HG03108 (cell line): Measurements from ENCODE around the gene CD200.
A peak's percentile ranks its signal among the peaks of the same experiment; 100 is the strongest.

Source experiments
- ATAC-seq: cut with Tn5 transposase; IDR thresholded peaks from one replicate; pipeline ENCODE4 v1.9.1; 2021; ENCODE audit warnings: moderate library complexity; ENCODE audit not compliant: unreplicated experiment

Gene CD200

DNA sequence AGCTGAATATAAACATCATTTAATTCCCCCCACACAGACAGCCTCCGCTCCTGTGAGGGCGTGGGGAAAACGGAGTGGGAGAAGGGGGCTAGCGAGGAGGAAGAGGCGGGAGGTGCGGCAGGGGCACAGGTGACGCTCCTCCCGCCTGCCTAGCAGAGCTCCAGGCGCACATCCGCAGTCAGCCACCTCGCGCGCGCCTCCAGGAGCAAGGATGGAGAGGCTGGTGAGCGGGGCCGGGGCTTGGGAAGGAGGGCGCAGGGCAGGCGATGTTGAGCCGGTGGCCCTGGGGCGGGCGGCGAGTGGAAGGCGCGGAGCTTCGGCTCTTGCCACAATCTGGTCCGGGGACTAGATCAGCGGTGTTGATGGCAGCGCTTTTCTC is at the start of gene CD200:
Gene CD200, plus strand, starts transcription at position 155 of the 379 bp plus-strand sequence. Its CDS starts 57 bp downstream, at position 212.
- ATAC-seq, result no peak

DNA sequence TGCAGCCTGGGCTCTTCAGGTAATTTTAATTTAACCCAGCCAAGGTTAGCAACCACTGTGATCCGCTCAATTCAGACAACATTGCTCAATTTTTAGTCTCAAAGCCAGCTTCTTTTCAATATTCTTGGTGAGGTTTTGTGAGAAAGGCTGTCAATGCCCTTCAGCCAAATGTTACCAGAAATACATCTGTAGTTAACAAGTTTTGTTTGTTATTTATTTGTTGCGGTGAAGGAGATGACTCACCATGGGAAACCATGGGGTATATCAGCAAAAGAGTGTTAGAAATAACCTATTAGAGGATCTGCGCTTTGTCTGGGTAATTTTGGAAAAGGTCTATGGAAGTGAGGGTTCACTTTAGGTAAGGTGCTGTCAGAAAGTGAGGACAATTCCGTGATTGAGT is 43.9 kb upstream of the CD200 start:
- no peak for ATAC-seq

- peak; percentile 48 for ATAC-seq
These were observed 39.3 kb upstream of the CD200 start, which contains the start of gene SLC9C1 for GRCh38 chr3:112293368-112294321. Gene SLC9C1, minus strand, starts transcription at chr3:112294216. Its CDS starts 7,425 bp downstream, at chr3:112286791.

DNA sequence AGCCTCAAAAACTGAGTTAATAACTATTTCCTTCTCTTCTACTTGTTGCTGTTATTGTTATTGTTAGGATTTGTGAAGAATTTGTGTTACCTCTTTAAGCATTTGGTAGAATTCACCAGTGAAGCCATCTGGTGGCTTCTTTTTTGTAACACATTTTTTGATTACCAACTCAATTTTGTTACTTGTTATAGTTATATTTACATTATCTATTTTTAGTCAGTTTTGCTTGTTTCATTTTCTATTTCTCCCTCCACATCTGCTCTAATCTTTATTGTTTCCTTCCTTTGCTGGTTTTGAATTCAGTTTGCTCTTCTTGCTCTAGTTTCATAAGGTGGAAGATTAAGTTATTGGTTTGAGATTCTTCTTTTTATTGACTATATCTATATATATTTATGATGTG is 35.2 kb upstream of the CD200 start:
- no peak for ATAC-seq

GRCh38 chr3:112298781-112299180 is 34.2 kb upstream of the CD200 start:
- ATAC-seq, result no peak

GRCh38 chr3:112302150-112302830 is 30.7 kb upstream of the CD200 start:
- no peak for ATAC-seq

DNA sequence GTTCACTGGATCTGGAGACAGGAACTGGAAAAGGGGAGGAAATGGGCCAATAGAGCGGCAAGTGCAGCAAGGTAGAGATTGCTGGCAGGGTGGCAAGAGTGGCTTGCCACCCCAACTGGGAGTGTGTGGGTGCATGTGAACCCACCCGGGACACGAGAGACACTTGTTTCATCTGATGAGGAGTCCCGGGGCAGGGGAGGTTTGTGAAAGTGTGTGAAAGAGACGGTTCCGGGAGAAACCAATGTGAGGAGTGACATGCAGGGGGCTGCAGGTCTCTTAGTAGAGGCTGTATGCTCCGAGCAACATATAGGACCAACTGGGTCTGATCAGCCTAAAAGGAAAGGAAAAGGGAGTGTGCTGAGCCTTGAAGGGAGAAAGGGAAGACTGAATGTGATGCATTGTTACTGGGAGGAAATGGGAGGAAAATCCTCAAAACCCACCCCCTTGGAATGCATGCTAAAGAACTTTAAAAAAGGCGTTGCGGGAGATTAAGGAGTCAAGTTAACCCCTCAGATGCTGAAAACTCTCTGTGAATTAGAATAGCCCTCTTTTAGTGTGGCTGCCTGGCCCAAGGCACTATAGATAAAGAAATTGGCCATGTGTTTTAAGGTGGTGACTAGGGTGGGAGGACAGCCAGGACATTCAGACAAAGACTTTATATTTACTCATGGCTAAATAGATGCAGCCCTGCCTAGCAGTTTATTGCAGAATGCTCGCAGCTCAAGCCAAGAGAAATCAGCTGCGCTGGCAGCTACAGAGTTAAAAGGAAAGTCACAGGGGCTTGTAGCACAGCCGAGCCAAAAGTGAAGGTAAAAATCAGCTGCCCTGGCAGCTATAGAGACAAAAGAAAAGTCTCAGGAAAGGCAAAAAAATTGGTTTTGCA is 29.8 kb upstream of the CD200 start:
- peak; percentile 53 for ATAC-seq

DNA sequence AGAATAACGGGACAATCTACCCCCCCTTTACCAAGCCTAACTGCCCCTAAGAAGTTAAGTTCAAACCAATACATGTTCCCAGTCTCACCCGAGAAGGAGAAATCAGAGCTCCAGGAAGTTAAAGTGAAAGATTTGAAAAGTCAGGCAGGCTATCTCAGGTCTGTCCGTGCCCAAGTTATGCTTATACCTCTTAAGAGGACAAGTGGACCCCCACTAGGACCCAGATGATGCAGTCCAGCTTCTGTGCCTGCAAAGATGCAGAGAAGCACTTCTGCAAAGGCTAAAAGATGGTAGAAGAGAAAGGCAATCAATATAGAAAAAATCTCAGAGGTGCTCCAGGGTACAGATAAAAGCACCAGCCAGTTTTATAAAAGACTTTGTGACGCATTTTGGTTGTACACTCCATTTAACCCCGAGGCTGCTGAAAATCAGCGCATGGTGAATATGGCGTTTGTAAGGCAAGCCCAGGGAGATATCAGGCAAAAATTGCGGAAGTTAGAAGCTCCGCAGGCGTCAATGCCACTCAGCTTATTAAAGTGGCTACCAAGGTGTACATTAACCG is 29.1 kb upstream of the CD200 start:
- ATAC-seq, result peak; percentile 39

- ATAC-seq, result no peak
These were observed 28.3 kb upstream of the CD200 start for GRCh38 chr3:112304611-112305010.

DNA sequence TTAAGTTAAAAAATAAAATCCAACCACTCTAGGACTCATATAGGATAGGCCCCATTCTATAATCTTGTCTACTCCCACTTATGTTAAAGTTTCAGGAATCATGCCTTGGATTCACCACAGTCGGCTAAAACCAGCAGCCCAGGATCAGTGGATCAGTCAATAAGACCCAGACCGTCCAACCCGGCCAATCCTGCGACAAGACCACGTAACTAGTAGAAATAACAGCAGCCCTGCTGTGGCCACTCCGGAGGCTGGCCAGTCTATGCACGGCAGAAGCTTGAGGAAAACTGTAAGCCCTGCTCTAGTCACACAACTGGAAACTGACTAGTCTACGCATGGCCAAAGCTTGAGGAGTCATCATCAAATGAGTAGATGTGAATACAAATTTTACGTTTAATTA is 26.1 kb upstream of the CD200 start:
- ATAC-seq, result no peak

- no peak for ATAC-seq
These were observed 25.4 kb upstream of the CD200 start for GRCh38 chr3:112307557-112307956.

DNA sequence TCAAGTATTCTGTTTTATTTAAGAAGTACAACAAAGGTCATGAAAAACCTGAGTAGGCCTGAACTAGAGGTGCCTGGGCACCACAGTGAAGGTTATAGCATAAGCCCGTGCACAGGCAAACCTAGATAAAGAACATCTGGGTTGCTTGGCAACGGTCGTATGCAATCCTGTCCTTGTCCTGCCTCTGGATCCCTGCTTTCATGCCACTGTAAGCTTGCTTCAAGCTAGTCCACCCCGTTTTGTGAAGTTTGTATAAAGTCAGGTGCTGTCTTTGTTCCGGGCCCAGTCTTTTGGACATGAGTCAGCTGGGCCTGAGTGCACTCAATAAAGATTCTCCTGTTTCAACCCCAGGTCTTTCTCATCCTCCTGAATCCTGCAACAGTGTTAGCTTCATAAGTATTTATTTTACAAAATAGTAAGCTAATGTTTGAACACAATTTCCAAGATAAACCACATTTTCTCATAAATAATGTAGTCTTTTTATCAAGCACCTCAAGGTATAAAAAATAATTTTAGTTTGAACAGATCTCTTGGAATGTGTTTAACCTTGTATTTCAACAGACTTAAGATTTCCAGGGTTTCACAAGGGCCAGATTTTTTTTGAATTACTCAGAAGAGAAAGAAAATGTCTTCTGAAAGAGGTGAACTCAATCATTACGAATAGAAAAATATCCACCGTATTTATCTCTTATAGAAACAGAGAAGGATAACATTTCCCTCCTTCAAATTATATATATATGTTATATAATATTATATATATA is 24.6 kb upstream of the CD200 start:
- ATAC-seq, result no peak

DNA sequence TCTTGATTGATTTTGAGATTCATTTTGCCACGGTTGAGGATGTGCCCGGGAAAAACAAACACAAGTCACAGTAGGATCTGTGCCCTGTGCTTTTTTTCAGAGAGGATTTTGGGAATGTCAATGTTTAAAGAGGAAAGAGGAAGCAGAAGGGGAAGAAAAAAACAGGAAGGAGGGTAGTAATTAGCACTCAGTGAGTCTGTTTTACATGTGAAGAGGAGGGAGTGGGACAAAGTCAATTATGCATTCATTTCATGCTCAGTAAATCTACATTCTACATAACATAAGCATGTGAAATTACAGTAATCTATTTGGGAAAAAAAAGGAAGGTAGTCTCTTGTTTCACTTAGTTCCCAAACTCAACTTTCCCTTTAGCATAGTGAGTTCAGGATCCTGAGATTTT is 18.3 kb upstream of the CD200 start:
- ATAC-seq, result no peak

DNA sequence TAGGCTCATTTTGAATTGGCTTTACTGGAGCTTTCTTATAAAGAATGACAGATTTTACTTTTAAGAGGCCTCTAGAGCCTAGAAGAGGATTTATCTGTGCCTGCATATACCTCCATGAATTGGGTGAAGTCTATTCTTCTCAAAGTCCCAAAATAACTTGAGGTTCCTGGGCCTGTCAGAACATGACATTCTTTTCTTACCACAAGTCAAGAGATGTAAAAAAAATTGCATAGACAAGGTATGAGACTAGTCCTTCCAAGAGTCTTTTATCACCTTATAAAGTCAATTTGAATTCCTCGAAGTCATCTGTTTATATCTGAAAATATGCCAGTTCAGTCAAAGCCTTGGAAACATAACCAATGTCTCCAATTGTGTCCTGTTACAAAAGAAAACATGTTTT is 17.2 kb upstream of the CD200 start:
- ATAC-seq, result no peak

DNA sequence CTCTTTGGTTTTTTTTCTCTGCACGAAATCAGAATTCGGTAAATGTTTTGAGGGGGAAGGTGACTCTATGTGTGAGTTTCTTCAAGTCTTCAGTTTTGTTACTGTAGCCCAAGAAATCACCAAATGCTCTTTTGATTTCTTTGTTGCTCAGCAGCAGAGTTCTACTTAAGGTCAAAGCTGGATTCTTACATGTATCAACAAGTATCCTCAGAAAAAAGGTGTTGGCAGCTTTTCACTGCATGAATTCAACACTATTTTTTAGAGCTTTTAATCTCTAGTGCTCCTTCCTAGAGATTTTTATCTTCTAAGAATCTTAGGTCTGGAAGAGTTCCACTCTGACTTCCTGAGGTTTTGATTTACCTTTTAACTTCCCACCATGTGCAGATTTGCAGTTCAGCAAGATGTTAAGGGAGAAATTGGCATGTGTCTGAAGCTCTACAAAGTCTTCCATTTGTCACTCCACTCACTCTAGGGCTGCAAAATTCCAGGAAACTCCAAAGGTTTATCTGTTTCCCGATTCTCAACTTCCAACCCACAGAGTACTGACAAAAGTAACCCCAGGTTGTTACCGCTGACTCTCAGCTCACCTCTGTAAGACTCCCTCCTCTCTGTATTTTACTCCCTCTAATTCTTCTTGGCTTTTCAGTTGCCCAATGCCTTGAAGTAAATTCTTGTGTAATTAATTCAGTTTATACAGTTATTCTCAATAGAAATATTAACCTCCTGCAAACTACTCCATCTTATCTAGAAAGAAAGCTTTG is 13.3 kb upstream of the CD200 start:
- no peak for ATAC-seq

GRCh38 chr3:112320691-112321090 is 12.3 kb upstream of the CD200 start:
- ATAC-seq, result no peak

- no peak for ATAC-seq
These were observed 10.9 kb upstream of the CD200 start for GRCh38 chr3:112321867-112322652.

- peak; percentile 100 for ATAC-seq
These were observed 5.5 kb upstream of the CD200 start for GRCh38 chr3:112327371-112327951.
